ENCODE data around the gene MKNK2. TPM values are rescaled to one million over a fixed set of nuclear protein-coding genes. Genes with fewer than 3 reads are reported as not detected.

Gene MKNK2
- total and polyA plus RNA-seq, 2 donors (not counting 1 experiment from before 2014, with no cell fraction given), result 24.7 to 409 TPM

GRCh38 chr19:2064788-2065524, 13.9 kb upstream of the MKNK2 start:
- H3K4me3 ChIP-seq (replicated peaks in 1 of 4; ENCODE audit: control extremely low read depth in 1 of 4, insufficient read depth in 1 of 4, low read depth in 3 of 4, low read length in 4 of 4), result no peak overlapping the region
- peak overlapping the region; percentile 42 for H3K9ac ChIP-seq (ENCODE audit: insufficient read depth, low read length)
- H3K27me3 ChIP-seq (ENCODE audit: control insufficient read depth, insufficient read depth, low read length), result no peaks in the 10 kb centered on the region
- TF ChIP-seq EZH2 (IDR thresholded peaks at IDR 0.05; ENCODE audit: low read length, missing control alignments), result no peak
- TF ChIP-seq CTCF (conservative IDR thresholded peaks at IDR 0.05 in 1 of 2, IDR thresholded peaks at IDR 0.05 in 1 of 2; ENCODE audit: low read depth in 1 of 2, low read length in 2 of 2), result no peak
- no peak for DNase-seq (ENCODE audit: low read depth in 2 of 2)
- peak overlapping the region; percentile 68 for H3K27ac ChIP-seq (ENCODE audit: insufficient read depth, low read length)
- H3K79me2 ChIP-seq (ENCODE audit: control insufficient read depth, insufficient read depth, low read length), result no peaks in the 10 kb centered on the region
- no peaks in the 10 kb centered on the region for H3K9me3 ChIP-seq (ENCODE audit: control insufficient read depth, insufficient read depth, low read depth, low read length)
- no peaks in the 10 kb centered on the region for H4K20me1 ChIP-seq (ENCODE audit: control insufficient read depth, extremely low read depth, insufficient read depth, low read length)
- no peaks in the 10 kb centered on the region for H3K36me3 ChIP-seq (ENCODE audit: control insufficient read depth, insufficient read depth, low read length)
- H3K4me2 ChIP-seq (ENCODE audit: extremely low read depth, insufficient read depth, low read length), result peak overlapping the region; percentile 68
- peak overlapping the region; percentile 96 for H2AFZ ChIP-seq (ENCODE audit: low read length)
- peaks cover 26% of the 10 kb centered on the region for H3K4me1 ChIP-seq (ENCODE audit: control insufficient read depth, extremely low read depth, insufficient read depth, low read length)

GRCh38 chr19:2064395-2064787, 13.3 kb upstream of the MKNK2 start:
- H3K9me3 ChIP-seq (ENCODE audit: control insufficient read depth, insufficient read depth, low read depth, low read length), result no peaks in the 10 kb centered on the region
- H3K4me1 ChIP-seq (ENCODE audit: control insufficient read depth, extremely low read depth, insufficient read depth, low read length), result peaks cover 30% of the 10 kb centered on the region
- H3K36me3 ChIP-seq (ENCODE audit: control insufficient read depth, insufficient read depth, low read length), result no peaks in the 10 kb centered on the region
- H3K9ac ChIP-seq (ENCODE audit: insufficient read depth, low read length), result peak overlapping the region; percentile 42
- H4K20me1 ChIP-seq (ENCODE audit: control insufficient read depth, extremely low read depth, insufficient read depth, low read length), result no peaks in the 10 kb centered on the region
- H3K27me3 ChIP-seq (ENCODE audit: control insufficient read depth, insufficient read depth, low read length), result no peaks in the 10 kb centered on the region
- peak overlapping the region; percentile 96 for H2AFZ ChIP-seq (ENCODE audit: low read length)
- H3K79me2 ChIP-seq (ENCODE audit: control insufficient read depth, insufficient read depth, low read length), result no peaks in the 10 kb centered on the region
- no peak for TF ChIP-seq CTCF (conservative IDR thresholded peaks at IDR 0.05 in 1 of 2, IDR thresholded peaks at IDR 0.05 in 1 of 2; ENCODE audit: low read depth in 1 of 2, low read length in 2 of 2)
- no peak for TF ChIP-seq EZH2 (IDR thresholded peaks at IDR 0.05; ENCODE audit: low read length, missing control alignments)
- peak overlapping the region; percentile 68 for H3K27ac ChIP-seq (ENCODE audit: insufficient read depth, low read length)
- no peak overlapping the region for H3K4me3 ChIP-seq (replicated peaks in 1 of 4; ENCODE audit: control extremely low read depth in 1 of 4, insufficient read depth in 1 of 4, low read depth in 3 of 4, low read length in 4 of 4)
- peak overlapping the region; percentile 68 for H3K4me2 ChIP-seq (ENCODE audit: extremely low read depth, insufficient read depth, low read length)
- DNase-seq (ENCODE audit: low read depth in 2 of 2), result no peak

- no peak overlapping the region for H3K9ac ChIP-seq (ENCODE audit: insufficient read depth, low read length)
- no peak overlapping the region for H3K4me2 ChIP-seq (ENCODE audit: extremely low read depth, insufficient read depth, low read length)
- peaks cover 33% of the 10 kb centered on the region for H3K4me1 ChIP-seq (ENCODE audit: control insufficient read depth, extremely low read depth, insufficient read depth, low read length)
- H3K79me2 ChIP-seq (ENCODE audit: control insufficient read depth, insufficient read depth, low read length), result no peaks in the 10 kb centered on the region
- TF ChIP-seq CTCF (conservative IDR thresholded peaks at IDR 0.05 in 1 of 2, IDR thresholded peaks at IDR 0.05 in 1 of 2; ENCODE audit: low read depth in 1 of 2, low read length in 2 of 2) (no peak), EZH2 (IDR thresholded peaks at IDR 0.05; ENCODE audit: low read length, missing control alignments) (no peak)
- H3K27me3 ChIP-seq (ENCODE audit: control insufficient read depth, insufficient read depth, low read length), result no peaks in the 10 kb centered on the region
- no peak overlapping the region for H3K4me3 ChIP-seq (replicated peaks in 1 of 4; ENCODE audit: control extremely low read depth in 1 of 4, insufficient read depth in 1 of 4, low read depth in 3 of 4, low read length in 4 of 4)
- no peaks in the 10 kb centered on the region for H4K20me1 ChIP-seq (ENCODE audit: control insufficient read depth, extremely low read depth, insufficient read depth, low read length)
- H3K27ac ChIP-seq (ENCODE audit: insufficient read depth, low read length), result no peak overlapping the region
- no peaks in the 10 kb centered on the region for H3K36me3 ChIP-seq (ENCODE audit: control insufficient read depth, insufficient read depth, low read length)
- DNase-seq (ENCODE audit: low read depth in 2 of 2), result no peak
- no peak overlapping the region for H2AFZ ChIP-seq (ENCODE audit: low read length)
- H3K9me3 ChIP-seq (ENCODE audit: control insufficient read depth, insufficient read depth, low read depth, low read length), result no peaks in the 10 kb centered on the region
These were observed 12.8 kb upstream of the MKNK2 start for GRCh38 chr19:2063824-2064223.

All from fibroblast of lung (primary cell).